Astrocyte (in vitro differentiated cells and primary cell): ENCODE results near the gene LRRC4C. TPM values are rescaled to one million over a fixed set of nuclear protein-coding genes. Genes with fewer than 3 reads are reported as not detected.

ENCODE experiments used
- DNase-seq: peaks from one replicate; pipeline ENCODE4 v3.0.0-alpha.2; 2010; ENCODE audit warnings: low read depth
- FAIRE-seq: peaks from 2 replicates; lab custom pipeline; 2011; peaks lifted over from hg19 to GRCh38; lab: Jason Lieb, UNC
- H2AFZ ChIP-seq: 2 replicates; pipeline ENCODE4 v1.6.0; 2012; ENCODE audit warnings: low read depth, low read length, inconsistent platforms
- H3K27ac ChIP-seq: 2 replicates; pipeline ENCODE4 v1.5.1; 2011; ENCODE audit warnings: low read depth, low read length, inconsistent platforms
- H3K27me3 ChIP-seq: 2 replicates; pipeline ENCODE4 v1.6.0; 2011; ENCODE audit warnings: low read length, inconsistent platforms; ENCODE audit not compliant: insufficient read depth
- H3K36me3 ChIP-seq: 2 replicates; pipeline ENCODE4 v1.5.1; 2011; ENCODE audit warnings: low read length, inconsistent platforms; ENCODE audit not compliant: insufficient read depth
- H3K4me1 ChIP-seq: 2 replicates; pipeline ENCODE4 v1.5.1; 2011; ENCODE audit warnings: low read length, inconsistent platforms; ENCODE audit not compliant: insufficient read depth
- H3K4me2 ChIP-seq: 2 replicates; pipeline ENCODE4 v1.6.0; 2012; ENCODE audit warnings: low read length, inconsistent platforms
- H3K4me3 ChIP-seq: 2 replicates; pipeline ENCODE4 v1.5.1; 2011; ENCODE audit warnings: low read depth, mild to moderate bottlenecking, low read length, inconsistent platforms; ENCODE audit not compliant: insufficient read depth
- H3K79me2 ChIP-seq: 2 replicates; pipeline ENCODE4 v1.6.0; 2012; ENCODE audit warnings: mild to moderate bottlenecking, low read length, inconsistent platforms; ENCODE audit not compliant: insufficient read depth
- H3K9ac ChIP-seq: 2 replicates; pipeline ENCODE4 v1.6.0; 2012; ENCODE audit warnings: mild to moderate bottlenecking, low read length, inconsistent platforms
- H3K9me3 ChIP-seq: 2 replicates; pipeline ENCODE4 v1.5.1; 2012; ENCODE audit warnings: low read depth, mild to moderate bottlenecking, low read length, inconsistent platforms; ENCODE audit not compliant: insufficient read depth
- H4K20me1 ChIP-seq: 2 replicates; pipeline ENCODE4 v1.6.0; 2012; ENCODE audit warnings: low read length, inconsistent platforms; ENCODE audit not compliant: insufficient read depth
- H3K27ac Mint-ChIP-seq: one replicate; pipeline ENCODE4 v1.8.0; 2021; ENCODE audit warnings: mild to moderate bottlenecking, mixed read lengths; ENCODE audit not compliant: unreplicated experiment
- H3K27me3 Mint-ChIP-seq: one replicate; pipeline ENCODE4 v1.8.0; 2021; ENCODE audit warnings: low read depth, mixed read lengths; ENCODE audit not compliant: unreplicated experiment
- H3K36me3 Mint-ChIP-seq: one replicate; pipeline ENCODE4 v1.8.0; 2021; ENCODE audit warnings: low read depth, mixed read lengths; ENCODE audit not compliant: unreplicated experiment
- H3K4me1 Mint-ChIP-seq: one replicate; pipeline ENCODE4 v1.8.0; 2021; ENCODE audit warnings: low read depth, mixed read lengths; ENCODE audit not compliant: unreplicated experiment
- H3K4me3 Mint-ChIP-seq: one replicate; pipeline ENCODE4 v1.8.0; 2021; ENCODE audit warnings: mild to moderate bottlenecking, moderate library complexity, mixed read lengths; ENCODE audit not compliant: unreplicated experiment
- H3K9me3 Mint-ChIP-seq: one replicate; pipeline ENCODE4 v1.8.0; 2021; ENCODE audit warnings: mild to moderate bottlenecking, mixed read lengths; ENCODE audit not compliant: unreplicated experiment
- CTCF ChIP-seq: IDR thresholded peaks from 2 replicates; pipeline ENCODE4 v1.5.1; 2011; ENCODE audit warnings: low read depth, mild to moderate bottlenecking, inconsistent platforms, low read length, moderate library complexity; ENCODE audit not compliant: insufficient read depth
- EZH2 ChIP-seq: IDR thresholded peaks from 2 replicates; pipeline ENCODE4 v1.6.1; 2012; ENCODE audit warnings: mild to moderate bottlenecking, low read length, inconsistent platforms; ENCODE audit not compliant: insufficient read depth
- total RNA-seq: library from RNA; stranded (reverse); gene quantifications from 2 replicates; pipeline ENCODE4 v1.2.1, GENCODE V29; 2021

Gene LRRC4C
- total RNA-seq, 1 donor from 2014 or later: 9.0 TPM

GRCh38 chr11:40642284-40642683, 817.2 kb downstream of the LRRC4C start:
- H3K9ac ChIP-seq: no peak overlapping the region
- no peaks in the 10 kb centered on the region for H3K27me3 ChIP-seq
- H2AFZ ChIP-seq: no peak overlapping the region
- peaks cover 3% of the 10 kb centered on the region for H3K9me3 ChIP-seq
- H3K27me3 Mint-ChIP-seq: no peaks in the 10 kb centered on the region
- FAIRE-seq (no peak), DNase-seq (no peak)
- H3K4me1 ChIP-seq: no peaks in the 10 kb centered on the region
- no peak overlapping the region for H3K27ac Mint-ChIP-seq
- no peak overlapping the region for H3K4me2 ChIP-seq
- H3K36me3 ChIP-seq: no peaks in the 10 kb centered on the region
- no peaks in the 10 kb centered on the region for H3K79me2 ChIP-seq
- H3K9me3 Mint-ChIP-seq: no peaks in the 10 kb centered on the region
- no peak overlapping the region for H3K27ac ChIP-seq
- no peaks in the 10 kb centered on the region for H3K36me3 Mint-ChIP-seq
- H3K4me3 Mint-ChIP-seq: no peak overlapping the region
- no peaks in the 10 kb centered on the region for H4K20me1 ChIP-seq
- no peak for TF ChIP-seq EZH2
- no peak for TF ChIP-seq CTCF
- H3K4me1 Mint-ChIP-seq: peaks cover 3% of the 10 kb centered on the region
- no peak overlapping the region for H3K4me3 ChIP-seq

GRCh38 chr11:40619654-40620053, 839.8 kb downstream of the LRRC4C start:
- Mint-ChIP-seq H3K27ac (no peak overlapping the region), H3K4me3 (no peak overlapping the region), H3K36me3 (no peaks in the 10 kb centered on the region), H3K9me3 (no peaks in the 10 kb centered on the region), H3K4me1 (no peaks in the 10 kb centered on the region), H3K27me3 (no peaks in the 10 kb centered on the region)
- Histone ChIP-seq H3K4me2 (no peak overlapping the region), H3K9ac (no peak overlapping the region), H3K4me3 (no peak overlapping the region), H3K36me3 (no peaks in the 10 kb centered on the region), H3K79me2 (no peaks in the 10 kb centered on the region), H3K4me1 (no peaks in the 10 kb centered on the region), H2AFZ (no peak overlapping the region), H4K20me1 (no peaks in the 10 kb centered on the region), H3K27me3 (no peaks in the 10 kb centered on the region), H3K27ac (no peak overlapping the region), H3K9me3 (no peaks in the 10 kb centered on the region)
- TF ChIP-seq CTCF (no peak), EZH2 (no peak)
- FAIRE-seq (no peak), DNase-seq (no peak)

GRCh38 chr11:40606800-40607199, 852.7 kb downstream of the LRRC4C start:
- no peak overlapping the region for H3K4me2 ChIP-seq
- DNase-seq: no peak
- no peak overlapping the region for H3K9ac ChIP-seq
- peaks cover 7% of the 10 kb centered on the region for H3K4me1 Mint-ChIP-seq
- no peak overlapping the region for H2AFZ ChIP-seq
- H3K27me3 Mint-ChIP-seq: no peaks in the 10 kb centered on the region
- TF ChIP-seq CTCF (no peak), EZH2 (no peak)
- peaks cover 3% of the 10 kb centered on the region for H3K9me3 ChIP-seq
- no peaks in the 10 kb centered on the region for H4K20me1 ChIP-seq
- H3K36me3 ChIP-seq: no peaks in the 10 kb centered on the region
- no peaks in the 10 kb centered on the region for H3K79me2 ChIP-seq
- H3K27me3 ChIP-seq: no peaks in the 10 kb centered on the region
- FAIRE-seq: no peak
- peaks cover 23% of the 10 kb centered on the region for H3K9me3 Mint-ChIP-seq
- H3K4me1 ChIP-seq: no peaks in the 10 kb centered on the region
- no peak overlapping the region for H3K27ac ChIP-seq
- no peaks in the 10 kb centered on the region for H3K36me3 Mint-ChIP-seq
- no peak overlapping the region for H3K4me3 ChIP-seq
- no peak overlapping the region for H3K4me3 Mint-ChIP-seq
- H3K27ac Mint-ChIP-seq: no peak overlapping the region
